Activated gamma-delta T cell (primary cell): ENCODE measurements around the gene EHMT1.

Experiments used
- DNase-seq: peaks from one replicate; lab custom pipeline; 2025; lab: John Stamatoyannopoulos, UW

EHMT1 gene

GRCh38 chr9:137784641-137785513, 166.1 kb downstream of the EHMT1 start:
- DNase-seq, result no peak

DNA sequence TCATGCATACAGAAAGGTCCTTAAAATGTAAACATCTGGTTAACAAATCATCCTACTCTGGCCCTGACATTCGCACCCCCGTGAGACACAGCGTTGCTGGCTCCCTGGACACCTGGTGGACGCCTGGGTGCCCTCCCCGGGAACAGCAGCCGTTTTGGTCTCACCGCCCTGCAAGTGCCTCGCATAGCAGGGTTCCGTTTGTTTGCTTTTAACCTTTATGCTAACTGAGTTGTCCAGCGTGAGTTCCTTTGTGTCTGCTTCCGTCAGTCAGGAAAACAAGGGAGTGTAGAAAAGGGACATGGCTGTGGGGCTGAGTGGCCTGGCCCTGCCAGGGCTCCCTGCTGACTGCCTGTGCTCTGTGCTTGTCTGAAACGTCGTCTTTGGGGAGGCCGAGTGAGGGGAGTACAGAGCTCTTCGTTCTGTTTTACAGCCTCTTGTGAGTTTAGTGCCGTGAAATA, 166.9 kb downstream of the EHMT1 start:
- no peak for DNase-seq

- DNase-seq, result no peak
Observed at GRCh38 chr9:137786511-137786920, 167.7 kb downstream of the EHMT1 start.

GRCh38 chr9:137787381-137787780, 168.6 kb downstream of the EHMT1 start:
- DNase-seq, result no peak

DNA sequence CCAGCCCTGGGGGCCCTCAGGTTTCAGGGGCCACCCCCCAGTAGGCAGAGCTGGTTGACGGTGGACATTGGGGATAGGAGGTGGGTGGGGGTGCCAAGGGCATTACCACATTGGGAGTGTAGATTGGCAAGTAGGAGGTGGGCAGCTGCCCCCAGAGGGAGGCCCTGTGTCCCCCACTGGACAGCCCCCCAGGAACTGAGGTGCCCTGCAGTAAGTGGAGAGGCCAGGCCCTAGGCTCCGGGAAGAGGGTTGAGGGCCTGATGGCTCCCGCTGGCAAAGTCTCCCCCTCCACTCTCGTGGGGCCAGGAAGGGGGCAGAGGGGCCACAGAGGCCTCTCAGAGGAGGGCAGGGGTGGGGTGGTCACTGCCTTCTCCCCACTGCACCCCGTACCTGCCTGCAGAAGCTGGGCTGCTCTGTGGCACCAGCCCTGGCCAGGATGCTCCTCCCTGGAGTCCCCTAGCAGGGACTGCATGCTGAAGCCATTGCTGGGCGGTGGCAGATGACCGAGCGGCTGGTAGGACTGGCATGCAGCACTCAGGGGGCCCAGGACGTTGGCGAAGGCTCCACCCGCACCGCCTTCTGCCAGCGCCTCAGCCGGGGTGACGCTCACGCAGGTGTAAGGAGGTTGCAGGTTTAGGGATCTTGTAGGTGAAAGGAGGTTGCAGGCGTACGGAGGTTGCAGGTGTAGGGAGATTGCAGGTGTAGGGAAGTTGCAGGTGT, 169.1 kb downstream of the EHMT1 start:
- DNase-seq, result no peak

DNA sequence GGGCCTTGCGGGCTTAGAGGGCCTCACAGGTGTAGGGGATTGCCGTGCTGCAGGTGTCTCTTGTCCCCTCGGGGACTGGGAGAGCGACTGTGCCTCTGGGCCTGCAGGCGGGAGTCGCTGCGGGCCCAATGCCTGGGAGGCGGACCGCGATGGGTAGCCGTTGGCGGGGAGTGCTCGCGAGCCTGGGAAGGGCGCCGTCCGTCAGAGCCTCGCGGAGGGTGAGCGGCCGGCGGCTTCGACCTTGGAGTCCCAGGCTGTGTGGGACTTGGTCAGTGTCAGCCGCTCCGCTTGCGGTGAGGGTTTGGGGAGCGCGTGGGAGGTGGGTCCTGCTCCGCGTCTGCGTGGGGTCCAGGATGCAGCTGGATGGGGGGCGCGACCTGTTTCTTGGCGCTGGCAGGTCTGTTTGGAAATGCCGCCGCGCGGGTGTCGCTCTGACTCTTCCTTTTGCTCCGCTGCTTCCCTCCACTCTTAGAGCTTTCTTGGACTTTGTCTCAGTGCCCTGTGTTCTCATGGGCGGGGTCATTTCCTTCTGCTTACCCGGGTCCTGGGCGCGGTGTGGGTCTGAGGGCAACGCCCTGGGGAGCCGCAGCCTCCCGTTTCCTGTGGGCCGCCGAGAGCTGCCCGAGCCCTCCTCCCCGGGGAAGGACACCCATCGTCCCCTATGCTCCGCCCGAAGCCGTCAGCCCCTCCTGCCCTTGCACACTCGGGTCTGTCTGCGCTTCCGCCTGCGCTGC, 169.9 kb downstream of the EHMT1 start:
- no peak for DNase-seq

DNA sequence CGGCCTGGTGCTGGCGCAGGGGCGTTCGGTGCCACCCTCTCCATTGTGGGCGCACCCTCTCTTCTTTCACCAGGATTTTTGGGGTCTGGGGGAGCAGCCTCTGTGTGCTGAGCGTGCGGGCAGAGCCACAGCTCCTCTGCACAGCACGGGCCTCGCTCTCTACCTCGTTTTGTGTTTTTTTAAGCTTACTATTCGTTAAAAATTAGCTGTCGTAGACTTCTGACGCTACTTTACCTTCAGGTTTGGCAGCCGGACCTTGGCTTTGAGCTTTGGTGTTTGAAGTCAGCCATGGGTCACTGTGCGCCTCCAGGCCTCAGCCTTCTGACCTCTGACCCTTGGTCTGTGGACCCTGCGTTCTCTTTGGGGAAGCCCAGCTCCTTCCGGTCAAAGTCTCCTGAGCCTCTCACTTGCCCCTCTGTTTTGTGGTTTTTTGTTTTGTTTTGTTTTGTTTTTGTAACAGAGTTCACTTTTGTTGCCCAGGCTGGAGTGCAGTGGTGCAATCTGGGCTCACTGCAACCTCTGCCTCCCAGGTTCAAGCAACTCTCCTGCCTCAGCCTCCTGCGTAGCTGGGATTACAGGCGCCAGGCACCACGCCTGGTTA, 170.6 kb downstream of the EHMT1 start:
- no peak for DNase-seq

DNA sequence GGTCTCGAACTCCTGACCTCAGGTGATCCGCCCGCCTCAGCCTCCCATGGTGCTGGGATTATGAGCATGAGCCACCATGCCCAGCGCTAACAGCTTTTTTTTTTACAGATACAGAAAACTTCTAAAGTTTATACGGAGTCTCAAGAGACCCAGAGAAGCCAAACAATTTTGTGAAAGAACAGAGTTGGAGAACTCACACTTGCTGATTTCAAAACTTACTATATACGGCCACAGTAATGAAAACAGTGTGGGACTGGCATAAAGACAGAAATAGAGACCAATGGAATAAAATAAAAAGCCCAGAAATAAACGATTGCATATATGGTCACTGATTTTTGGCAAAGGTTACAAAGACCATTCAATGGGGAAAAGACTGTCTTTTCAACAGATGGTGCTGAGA, 173.1 kb downstream of the EHMT1 start:
- DNase-seq, result no peak

DNA sequence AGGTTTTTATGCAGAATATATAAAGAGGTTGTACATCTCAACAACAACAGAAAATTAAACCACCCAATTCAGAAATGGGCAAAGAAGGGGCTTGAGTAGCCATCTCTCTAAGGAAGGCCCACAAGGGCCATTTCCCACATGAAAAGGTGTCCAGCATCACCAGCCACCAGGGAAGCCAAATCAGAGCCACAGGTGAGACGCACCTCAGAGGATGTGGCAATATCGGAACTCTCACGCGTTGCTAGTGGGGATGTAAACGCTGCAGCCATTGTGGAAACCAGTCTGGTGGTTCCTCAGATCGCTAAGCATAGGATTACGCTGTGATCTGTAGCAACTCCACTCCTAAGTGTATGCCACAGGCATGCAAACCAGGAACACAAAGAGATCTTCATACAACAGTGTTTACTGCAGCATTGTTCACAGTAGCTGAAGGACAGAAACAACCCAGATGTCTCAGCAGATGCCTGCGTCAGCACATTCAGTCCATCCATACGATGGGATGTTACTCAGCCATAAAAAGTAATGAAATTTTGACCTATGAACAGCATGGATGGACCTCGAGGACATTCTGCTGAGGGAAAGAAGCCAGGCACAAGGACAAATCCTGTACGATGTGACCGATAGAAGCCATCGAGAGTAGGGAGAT, 174.5 kb downstream of the EHMT1 start:
- no peak for DNase-seq

DNA sequence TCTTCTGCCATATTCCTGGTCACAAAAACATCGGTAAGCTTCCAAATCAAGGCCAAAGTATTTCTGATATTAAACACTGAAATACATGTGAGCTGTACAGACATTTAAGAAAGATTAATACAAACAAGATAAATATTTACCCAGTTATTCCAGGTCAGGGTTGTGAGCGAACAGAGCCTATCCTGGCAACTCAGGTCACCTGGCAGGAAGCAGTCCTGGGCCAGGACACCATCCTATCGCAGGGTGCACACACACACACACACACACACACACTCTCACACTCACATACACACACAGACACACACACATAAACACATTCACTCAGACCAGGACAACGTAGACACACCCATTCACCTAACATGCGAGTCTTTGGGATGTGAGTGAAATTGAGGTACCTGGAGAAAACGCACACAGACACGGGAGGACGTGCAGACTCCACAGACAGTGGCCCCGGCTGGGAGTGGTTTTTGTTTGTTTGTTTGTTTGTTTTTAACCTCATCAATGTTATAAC, 176.4 kb downstream of the EHMT1 start:
- DNase-seq, result no peak

DNA sequence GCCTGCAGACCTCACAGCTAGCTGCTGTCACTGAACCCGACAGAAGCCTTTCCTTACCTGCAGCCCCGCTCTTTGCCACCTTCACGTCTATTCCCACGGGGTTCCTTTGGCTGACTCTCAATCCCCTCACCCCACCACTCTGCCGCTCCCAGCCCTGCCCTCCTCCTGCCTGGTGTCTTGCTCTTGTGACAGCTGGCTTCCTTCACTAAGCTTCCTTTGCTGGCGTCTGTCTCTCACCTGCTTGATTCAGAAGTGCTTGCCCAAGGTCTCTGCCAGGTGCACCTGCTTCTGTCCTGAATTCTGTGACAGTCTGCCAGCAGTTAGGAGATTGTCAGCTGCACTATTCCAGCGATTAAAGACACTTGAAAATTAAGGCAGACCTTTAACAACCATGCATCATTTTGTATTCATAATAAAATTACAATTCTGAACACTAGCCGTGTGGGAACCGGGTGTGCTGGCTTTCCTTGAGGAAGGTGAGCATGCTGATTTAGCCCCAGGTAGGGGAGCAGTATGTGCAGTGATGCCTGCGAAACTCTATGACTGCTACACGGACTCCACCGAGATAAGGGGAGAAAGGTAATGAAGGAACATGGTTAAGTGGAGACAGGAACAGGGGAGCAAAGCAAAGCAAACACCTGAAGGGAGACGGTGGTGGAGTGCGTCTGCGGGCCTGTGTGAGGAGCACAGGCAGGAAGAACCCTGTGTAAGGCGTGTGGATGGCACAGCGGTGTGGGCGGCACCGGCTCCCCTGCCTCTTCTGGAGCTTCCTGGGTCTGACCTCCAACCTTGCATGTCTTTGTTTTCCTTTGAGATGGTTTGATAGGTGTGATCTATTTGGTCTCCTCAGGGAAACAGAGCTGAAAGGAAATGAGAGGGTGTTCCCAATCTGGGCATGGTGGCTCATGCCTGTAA, 178.7 kb downstream of the EHMT1 start:
- no peak for DNase-seq

DNA sequence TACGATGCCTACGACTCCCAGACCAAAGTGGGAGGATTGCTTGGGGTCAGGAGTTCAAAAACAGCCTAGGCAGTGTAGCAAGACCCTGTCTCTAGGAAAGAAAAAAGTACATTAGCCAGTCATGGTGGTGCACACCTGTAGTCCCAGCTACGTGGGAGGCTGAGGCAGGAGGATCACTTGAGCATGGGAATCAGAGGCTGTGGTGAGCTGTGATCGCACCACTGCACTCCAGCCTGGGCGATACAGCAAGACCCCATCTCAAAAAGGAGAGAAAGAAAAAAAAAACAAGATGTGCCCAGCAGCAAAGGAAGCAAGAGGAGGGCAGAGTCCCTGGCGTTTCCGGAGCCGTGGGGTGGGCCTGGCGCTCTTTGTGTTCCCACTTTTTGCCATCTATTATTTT, 179.3 kb downstream of the EHMT1 start:
- no peak for DNase-seq

GRCh38 chr9:137798901-137799629, 180.3 kb downstream of the EHMT1 start:
- DNase-seq, result no peak

- no peak for DNase-seq
Observed at GRCh38 chr9:137799630-137799983, 180.8 kb downstream of the EHMT1 start.

GRCh38 chr9:137800196-137801022, 181.6 kb downstream of the EHMT1 start:
- no peak for DNase-seq

- no peak for DNase-seq
Observed at GRCh38 chr9:137801023-137801319, 182.2 kb downstream of the EHMT1 start.

- no peak for DNase-seq
Observed at GRCh38 chr9:137802021-137802420, 183.2 kb downstream of the EHMT1 start.

- no peak for DNase-seq
Observed at GRCh38 chr9:137802521-137803243, 183.9 kb downstream of the EHMT1 start.
